Lower leg skin (tissue), 4 donors: ENCODE results near the gene PTH2. TPM values are rescaled to one million over a fixed set of nuclear protein-coding genes. Genes with fewer than 3 reads are reported as not detected.

Experiments
- DNase-seq, 2 donors: peaks; one replicate each; pipeline ENCODE4 v3.0.0-alpha.2; 2019; ENCODE audit warnings: low spot score in 2 of 2
- H3K4me3 ChIP-seq: fragments of 200-600 bp; sonication (generic); 2 replicates; pipeline ENCODE4 v1.5.1; 2017; ENCODE audit warnings: mild to moderate bottlenecking, low read depth; ENCODE audit not compliant: poor library complexity, severe bottlenecking
- POLR2A ChIP-seq, 2 donors: fragments of 450-650 bp; IDR thresholded peaks; one replicate each; pipeline ENCODE4 v1.6.1; 2016 to 2017; ENCODE audit warnings: antibody characterized with exemption in 2 of 2, mild to moderate bottlenecking in 1 of 2, moderate library complexity in 1 of 2
- WGBS, 2 donors: methylation state at CpG; one replicate each; pipeline ENCODE4 v1.1.5; 2018; 5-methylcytosine and 5-hydroxymethylcytosine counted together
- intact Hi-C: fragments of 100-400 bp; cut with DNase I; formaldehyde crosslinking; loops from one replicate; pipeline ENCODE4 v1.15.0; 2023; ENCODE audit warnings: low total_unique reads
- total RNA-seq, 4 donors: library from RNA; depleted of rRNA; stranded (reverse); fragments of >200 nt; gene quantifications; one replicate each; pipeline ENCODE4 v1.1.0, GENCODE V29; 2016
- TF ChIP-seq, protein P1 (sequence below), 3 donors: fragments of 450-650 bp; IDR thresholded peaks; one replicate each; pipeline ENCODE4 v1.5.1; 2016; ENCODE audit warnings: antibody characterized with exemption in 3 of 3, mild to moderate bottlenecking in 3 of 3, moderate library complexity in 2 of 3

PTH2 gene
- total RNA-seq, 4 donors from 2014 or later = not detected

DNA sequence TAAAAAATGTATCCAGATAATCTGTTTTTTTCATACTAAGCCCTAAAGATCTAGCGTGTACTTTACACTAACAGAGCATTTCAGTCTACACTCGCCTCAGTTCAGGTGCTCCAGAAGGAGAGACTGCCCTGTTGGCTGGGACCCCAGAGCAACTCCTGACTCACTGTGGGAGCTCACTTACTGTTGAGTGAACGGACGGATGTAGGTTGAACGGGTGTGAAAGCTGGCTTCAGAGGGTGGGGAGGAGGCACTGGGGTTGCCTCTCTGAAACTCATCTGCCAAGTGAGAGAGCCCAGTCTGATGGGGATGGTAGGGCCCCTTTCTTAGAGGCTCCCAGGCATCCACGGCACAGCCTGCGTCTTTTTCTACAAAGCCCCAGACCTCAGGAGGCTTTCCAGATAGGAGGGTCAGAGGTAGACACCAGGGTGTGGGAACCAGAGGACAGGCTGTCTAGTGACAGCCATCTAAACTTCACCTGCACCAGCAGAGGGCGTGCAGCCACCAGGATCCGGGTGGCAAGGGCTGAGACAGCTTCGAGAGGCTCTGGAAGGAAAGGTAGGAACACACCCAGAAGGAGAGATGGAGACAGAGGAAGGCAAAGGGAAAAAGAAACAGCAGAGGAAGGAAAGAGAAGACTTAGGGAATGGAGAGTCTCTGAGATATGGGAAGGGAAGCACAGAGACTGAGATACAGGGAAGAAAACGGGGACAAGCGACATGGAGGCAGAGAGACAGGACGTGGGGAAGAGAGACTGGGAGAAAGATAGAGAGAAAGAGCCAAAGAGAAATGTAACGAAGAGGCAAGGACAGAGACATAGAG is 31.5 kb downstream of the PTH2 start:
- peak; percentile 68 to 94 for DNase-seq
- no peak overlapping the region for H3K4me3 ChIP-seq
- WGBS, 2 donors = 20 to 21% methylated on average over 14 of the region's 14 CpGs
- intact Hi-C loops = loop anchor here (5.0 kb wide), 1 partner anchor 46 kb away; no protein-coding TSS in a partner anchor
- TF ChIP-seq, protein P1, sequence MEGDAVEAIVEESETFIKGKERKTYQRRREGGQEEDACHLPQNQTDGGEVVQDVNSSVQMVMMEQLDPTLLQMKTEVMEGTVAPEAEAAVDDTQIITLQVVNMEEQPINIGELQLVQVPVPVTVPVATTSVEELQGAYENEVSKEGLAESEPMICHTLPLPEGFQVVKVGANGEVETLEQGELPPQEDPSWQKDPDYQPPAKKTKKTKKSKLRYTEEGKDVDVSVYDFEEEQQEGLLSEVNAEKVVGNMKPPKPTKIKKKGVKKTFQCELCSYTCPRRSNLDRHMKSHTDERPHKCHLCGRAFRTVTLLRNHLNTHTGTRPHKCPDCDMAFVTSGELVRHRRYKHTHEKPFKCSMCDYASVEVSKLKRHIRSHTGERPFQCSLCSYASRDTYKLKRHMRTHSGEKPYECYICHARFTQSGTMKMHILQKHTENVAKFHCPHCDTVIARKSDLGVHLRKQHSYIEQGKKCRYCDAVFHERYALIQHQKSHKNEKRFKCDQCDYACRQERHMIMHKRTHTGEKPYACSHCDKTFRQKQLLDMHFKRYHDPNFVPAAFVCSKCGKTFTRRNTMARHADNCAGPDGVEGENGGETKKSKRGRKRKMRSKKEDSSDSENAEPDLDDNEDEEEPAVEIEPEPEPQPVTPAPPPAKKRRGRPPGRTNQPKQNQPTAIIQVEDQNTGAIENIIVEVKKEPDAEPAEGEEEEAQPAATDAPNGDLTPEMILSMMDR (IDR thresholded peaks at IDR 0.05) = peak in 1 of 3 donors; percentile 81
- no peak for TF ChIP-seq POLR2A (IDR thresholded peaks at IDR 0.05)

DNA sequence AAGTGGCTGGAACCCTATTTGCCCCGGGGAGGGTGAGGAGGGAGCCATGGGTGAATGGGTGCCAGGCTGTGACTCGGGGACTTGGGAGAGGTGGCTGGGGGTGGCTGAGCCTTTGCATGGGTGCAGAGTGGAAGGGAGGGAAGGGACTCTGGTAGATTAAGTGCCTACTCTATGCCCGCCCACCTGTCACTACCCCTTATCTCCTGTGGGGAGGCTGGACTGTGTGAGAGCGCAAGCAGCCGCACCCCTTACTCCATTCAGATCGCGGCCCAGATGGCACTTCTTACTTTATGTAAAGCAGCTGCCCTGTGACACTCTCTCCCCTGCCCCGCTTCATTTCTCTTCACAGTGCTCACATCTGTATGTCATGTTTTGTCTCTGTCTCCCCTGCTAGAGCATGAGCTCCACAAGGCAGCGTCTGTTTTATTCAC is 32.3 kb downstream of the PTH2 start:
- H3K4me3 ChIP-seq = no peak overlapping the region
- TF ChIP-seq POLR2A (IDR thresholded peaks at IDR 0.05) = no peak
- no peak for DNase-seq
- WGBS, 2 donors = 52% methylated on average over 8 to 9 of the region's 9 CpGs
- intact Hi-C loops = loop anchor here (5.0 kb wide), 1 partner anchor 46 kb away; no protein-coding TSS in a partner anchor

DNA sequence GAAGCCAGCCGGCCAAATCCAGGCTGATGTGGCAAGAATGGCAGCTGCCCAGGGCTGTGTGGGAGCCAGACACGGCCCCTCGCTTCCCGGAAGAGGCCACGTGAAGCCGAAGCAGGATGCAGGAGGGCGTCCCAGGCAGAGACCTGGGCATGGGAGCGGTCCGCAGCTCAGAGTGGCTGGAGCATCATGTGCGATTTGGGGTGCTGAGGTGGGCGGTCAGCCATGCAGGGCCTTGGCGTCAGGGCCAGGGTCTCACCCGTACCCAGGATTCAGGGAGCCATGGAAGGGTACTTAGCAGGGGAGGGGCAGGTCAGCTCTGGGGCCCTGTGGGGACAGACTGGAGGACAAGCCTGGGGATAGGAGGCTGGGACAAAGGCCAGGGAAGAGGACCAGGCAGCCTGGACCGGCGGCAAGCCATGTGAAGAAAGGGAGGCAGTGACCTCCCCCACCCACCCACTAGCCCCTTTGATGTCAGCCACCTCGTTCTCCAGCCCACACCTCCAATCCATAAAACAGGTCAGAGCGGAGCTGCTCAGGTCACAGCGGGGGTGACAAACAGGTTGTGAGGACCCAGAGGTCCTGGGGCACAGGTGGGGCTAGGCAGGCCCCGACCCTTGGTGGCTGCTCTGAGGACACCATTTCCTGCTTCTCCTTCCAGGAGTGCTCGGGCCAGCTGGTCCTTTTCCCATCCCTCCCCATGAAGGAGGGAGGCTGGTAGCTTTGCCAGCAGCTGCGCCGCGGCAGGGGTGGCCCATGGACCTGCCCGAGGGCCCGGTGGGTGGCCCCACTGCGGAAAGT is 32.9 kb downstream of the PTH2 start:
- 59 to 75% methylated on average over 19 to 25 of the region's 26 CpGs for WGBS, 2 donors
- intact Hi-C loops = loop anchor here (5.0 kb wide), 1 partner anchor 47 kb away; no protein-coding TSS in a partner anchor
- H3K4me3 ChIP-seq = no peak overlapping the region
- DNase-seq = no peak
- TF ChIP-seq POLR2A (IDR thresholded peaks at IDR 0.05) = no peak
- TF ChIP-seq, protein P1 (IDR thresholded peaks at IDR 0.05) = no peak

DNA sequence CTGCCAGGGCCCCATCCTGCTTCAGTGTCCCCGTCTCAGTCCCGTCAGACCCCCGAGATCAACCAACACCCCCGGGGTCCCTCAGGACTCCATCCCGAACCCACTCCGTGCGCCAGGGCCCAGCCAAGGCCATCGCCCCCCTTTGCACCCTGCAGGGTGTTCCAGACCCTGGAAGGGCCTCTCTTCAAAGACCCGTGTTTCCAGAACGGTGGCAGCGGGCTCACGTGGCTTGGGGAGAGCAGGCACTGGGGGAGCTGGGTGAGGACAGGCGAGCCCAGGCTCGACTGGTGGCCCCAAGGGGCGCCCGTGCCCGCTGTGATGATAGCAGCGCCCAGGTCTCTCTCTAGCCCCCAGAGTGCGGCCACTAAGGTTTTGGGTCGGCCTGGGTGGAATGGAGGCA is 33.8 kb downstream of the PTH2 start:
- no peak overlapping the region for H3K4me3 ChIP-seq
- intact Hi-C loops = no loop called here
- TF ChIP-seq, protein P1 (IDR thresholded peaks at IDR 0.05) = no peak
- no peak for TF ChIP-seq POLR2A (IDR thresholded peaks at IDR 0.05)
- 76 to 77% methylated on average over 19 to 20 of the region's 20 CpGs for WGBS, 2 donors
- no peak for DNase-seq

DNA sequence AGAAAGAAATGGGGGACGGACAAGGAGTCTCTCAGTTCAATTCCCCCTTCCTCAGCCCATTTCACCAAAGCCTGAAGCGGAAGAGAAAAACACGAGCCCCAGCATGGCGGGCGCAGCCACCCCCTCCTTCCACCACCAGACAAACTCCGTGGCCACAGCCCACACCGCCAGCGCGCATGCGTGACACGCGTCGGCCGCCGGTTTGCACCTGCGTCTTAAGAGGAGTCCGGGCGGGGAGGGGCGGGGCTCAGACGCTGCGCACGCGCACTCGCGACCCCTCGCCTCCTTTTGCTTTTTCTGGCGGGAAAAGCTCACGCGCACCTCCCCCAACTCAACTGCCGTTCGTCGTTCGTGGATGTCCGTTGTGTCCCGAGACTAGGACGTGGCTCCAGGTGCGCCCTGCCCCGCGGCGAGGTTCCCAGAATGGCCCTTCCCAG is 35.3 kb downstream of the PTH2 start, which contains the start of gene KASH5:
KASH5 (plus strand) TSS at position 314 of the 437 bp plus-strand sequence. CDS start 2,635 bp downstream, outside the sequence.
- H3K4me3 ChIP-seq = no peak within 1 kb of the TSS
- 53 to 57% methylated on average over 38 to 40 of the region's 40 CpGs for WGBS, 2 donors
- intact Hi-C loops = no loop called here
- TF ChIP-seq, protein P1 (IDR thresholded peaks at IDR 0.05) = no peak
- TF ChIP-seq POLR2A (IDR thresholded peaks at IDR 0.05) = no peak
- peak; percentile 55 to 90 for DNase-seq

DNA sequence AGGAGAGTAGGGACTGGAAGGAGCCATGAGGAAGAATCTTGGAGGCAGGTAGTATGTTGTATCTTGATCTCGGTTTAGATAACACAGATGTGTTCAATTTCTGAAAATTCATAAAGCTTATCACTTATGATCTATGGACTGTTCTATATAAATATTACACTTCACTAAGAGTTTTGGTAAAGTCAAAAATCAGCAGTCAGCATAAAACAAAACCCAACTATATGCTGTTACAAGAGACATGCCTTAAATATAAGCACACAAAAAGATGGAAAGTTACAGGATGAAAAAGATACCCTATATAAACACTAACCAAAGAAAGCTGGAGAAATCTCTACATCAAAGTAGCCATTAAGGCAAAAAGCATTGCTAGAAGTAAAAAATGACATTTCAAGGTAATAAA is 39.6 kb downstream of the PTH2 start:
- no peak for TF ChIP-seq POLR2A (IDR thresholded peaks at IDR 0.05)
- TF ChIP-seq, protein P1 (IDR thresholded peaks at IDR 0.05) = no peak
- WGBS, 2 donors = 43 to 81% methylated on average over 1 of the region's 1 CpG

More for the DNA sequence above, 39.6 kb downstream of the PTH2 start:
- DNase-seq = no peak
- H3K4me3 ChIP-seq = no peak overlapping the region
- intact Hi-C loops = no loop called here
